Measurements from ENCODE around the gene PRKAG3.

GRCh38 chr2:218809515-218809914 lies 22.1 kb downstream of the PRKAG3 start:
- TF ChIP-seq CTCF (conservative IDR thresholded peaks at IDR 0.05; ENCODE audit: low read depth, low read length) (no peak), EZH2 (IDR thresholded peaks at IDR 0.05; ENCODE audit: borderline replicate concordance, low read depth, low read length, poor library complexity, severe bottlenecking) (no peak)
